ENCODE data around the gene OSMR. TPM values are rescaled to one million over a fixed set of nuclear protein-coding genes. Genes with fewer than 3 reads are reported as not detected.
"Not testable (repeated sequence)": the region's sequence is repeated elsewhere in the genome, so short reads cannot be mapped to it uniquely, and the experiment has no call there.

The OSMR gene
- total RNA-seq, 4 donors from 2014 or later: 33.2 to 69.7 (median 43.9) TPM

- TF ChIP-seq, protein P1, sequence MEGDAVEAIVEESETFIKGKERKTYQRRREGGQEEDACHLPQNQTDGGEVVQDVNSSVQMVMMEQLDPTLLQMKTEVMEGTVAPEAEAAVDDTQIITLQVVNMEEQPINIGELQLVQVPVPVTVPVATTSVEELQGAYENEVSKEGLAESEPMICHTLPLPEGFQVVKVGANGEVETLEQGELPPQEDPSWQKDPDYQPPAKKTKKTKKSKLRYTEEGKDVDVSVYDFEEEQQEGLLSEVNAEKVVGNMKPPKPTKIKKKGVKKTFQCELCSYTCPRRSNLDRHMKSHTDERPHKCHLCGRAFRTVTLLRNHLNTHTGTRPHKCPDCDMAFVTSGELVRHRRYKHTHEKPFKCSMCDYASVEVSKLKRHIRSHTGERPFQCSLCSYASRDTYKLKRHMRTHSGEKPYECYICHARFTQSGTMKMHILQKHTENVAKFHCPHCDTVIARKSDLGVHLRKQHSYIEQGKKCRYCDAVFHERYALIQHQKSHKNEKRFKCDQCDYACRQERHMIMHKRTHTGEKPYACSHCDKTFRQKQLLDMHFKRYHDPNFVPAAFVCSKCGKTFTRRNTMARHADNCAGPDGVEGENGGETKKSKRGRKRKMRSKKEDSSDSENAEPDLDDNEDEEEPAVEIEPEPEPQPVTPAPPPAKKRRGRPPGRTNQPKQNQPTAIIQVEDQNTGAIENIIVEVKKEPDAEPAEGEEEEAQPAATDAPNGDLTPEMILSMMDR (IDR thresholded peaks at IDR 0.05): no peak
- TF ChIP-seq POLR2A (IDR thresholded peaks at IDR 0.05; ENCODE audit: low read depth) (no peak), EP300 (IDR thresholded peaks at IDR 0.05) (no peak), POLR2AphosphoS5 (IDR thresholded peaks at IDR 0.05) (no peak)
- WGBS: 93% methylated on average over 3 of the region's 3 CpGs
- intact Hi-C loops (cut with DNase I): no loop called here
Observed at GRCh38 chr5:38858839-38859238, 13.0 kb downstream of the OSMR start.

DNA sequence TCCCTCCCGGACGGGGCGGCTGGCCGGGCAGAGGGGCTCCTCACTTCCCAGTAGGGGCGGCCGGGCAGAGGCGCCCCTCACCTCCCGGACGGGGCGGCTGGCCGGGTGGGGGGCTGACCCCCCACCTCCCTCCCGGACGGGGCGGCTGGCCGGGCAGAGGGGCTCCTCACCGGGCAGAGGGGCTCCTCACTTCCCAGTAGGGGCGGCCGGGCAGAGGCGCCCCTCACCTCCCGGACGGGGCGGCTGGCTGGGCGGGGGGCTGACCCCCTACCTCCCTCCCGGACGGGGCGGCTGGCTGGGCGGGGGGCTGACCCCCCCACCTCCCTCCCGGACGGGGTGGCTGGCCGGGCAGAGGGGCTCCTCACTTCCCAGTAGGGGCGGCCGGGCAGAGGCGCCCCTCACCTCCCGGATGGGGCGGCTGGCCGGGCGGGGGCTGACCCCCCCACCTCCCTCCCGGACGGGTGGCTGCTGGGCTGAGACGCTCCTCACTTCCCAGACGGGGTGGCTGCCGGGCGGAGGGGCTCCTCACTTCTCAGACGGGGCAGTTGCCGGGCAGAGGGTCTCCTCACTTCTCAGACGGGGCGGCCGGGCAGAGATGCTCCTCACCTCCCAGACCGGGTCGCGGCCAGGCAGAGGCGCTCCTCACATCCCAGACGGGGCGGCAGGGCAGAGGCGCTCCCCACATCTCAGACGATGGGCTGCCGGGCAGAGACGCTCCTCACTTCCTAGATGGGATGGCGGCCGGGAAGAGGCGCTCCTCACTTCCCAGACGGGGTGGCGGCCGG, 16.4 kb downstream of the OSMR start:
- intact Hi-C loops (cut with DNase I); H3K4me3 ChIP-seq; H3K27ac ChIP-seq (replicated peaks in 1 of 4); H3K27me3 ChIP-seq; H3K36me3 ChIP-seq; DNase-seq (ENCODE audit: extremely low spot score): not testable (repeated sequence)
- H3K9me3 ChIP-seq: peaks cover 0 to 13% (median 6%) of the 10 kb centered on the region in 4 donors
- H3K4me1 ChIP-seq: peaks cover 0 to 18% (median 17%) of the 10 kb centered on the region in 4 donors
- WGBS: 87% methylated on average over 13 of the region's 64 CpGs

More at GRCh38 chr5:38858839-38859238, 13.0 kb downstream of the OSMR start:
- H3K9me3 ChIP-seq: peaks cover 0 to 2% (median under 1%) of the 10 kb centered on the region in 4 donors
- no peak overlapping the region for H3K4me3 ChIP-seq
- no peaks in the 10 kb centered on the region for H3K36me3 ChIP-seq
- H3K27ac ChIP-seq (replicated peaks in 1 of 4): no peak overlapping the region
- no peak for DNase-seq (ENCODE audit: extremely low spot score)
- no peaks in the 10 kb centered on the region for H3K27me3 ChIP-seq
- peaks cover 0 to 11% (median 5%) of the 10 kb centered on the region in 4 donors for H3K4me1 ChIP-seq

- H3K36me3 ChIP-seq: peaks cover 0 to 25% (median 5%) of the 10 kb centered on the region in 4 donors
- DNase-seq (ENCODE audit: extremely low spot score): no peak
- intact Hi-C loops (cut with DNase I): no loop called here
- peaks cover 5 to 38% (median 35%) of the 10 kb centered on the region in 4 donors for H3K4me1 ChIP-seq
- no peak overlapping the region for H3K27ac ChIP-seq (replicated peaks in 1 of 4)
- peaks cover 0 to 13% (median 6%) of the 10 kb centered on the region in 4 donors for H3K9me3 ChIP-seq
- H3K27me3 ChIP-seq: no peaks in the 10 kb centered on the region
- WGBS: 63% methylated on average over 1 of the region's 4 CpGs
- no peak overlapping the region for H3K4me3 ChIP-seq
- no peak for TF ChIP-seq EP300 (IDR thresholded peaks at IDR 0.05)
- no peak for TF ChIP-seq POLR2A (IDR thresholded peaks at IDR 0.05; ENCODE audit: low read depth)
- TF ChIP-seq, protein P1 (IDR thresholded peaks at IDR 0.05): no peak
- no peak for TF ChIP-seq POLR2AphosphoS5 (IDR thresholded peaks at IDR 0.05)
Observed at GRCh38 chr5:38866362-38867031, 20.7 kb downstream of the OSMR start.

DNA sequence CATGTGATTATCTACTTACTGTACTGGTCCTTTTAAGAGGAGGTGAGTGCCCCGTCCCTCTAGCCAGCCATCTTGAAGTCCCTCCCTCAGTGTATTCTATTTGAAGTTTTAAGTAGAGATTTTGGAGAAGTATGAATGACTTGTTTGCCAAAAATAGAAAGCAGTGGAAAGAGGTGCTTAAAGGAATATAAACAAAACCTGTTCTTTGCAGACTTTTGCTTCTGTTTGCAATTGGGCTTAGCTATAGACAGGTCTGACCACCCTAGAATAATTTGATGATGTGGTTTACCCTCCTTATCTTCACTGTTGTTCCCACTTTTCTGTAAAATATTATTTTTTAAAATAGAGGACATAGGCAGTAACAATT, 21.2 kb downstream of the OSMR start:
- no peak for DNase-seq (ENCODE audit: extremely low spot score)
- intact Hi-C loops (cut with DNase I): no loop called here
- Histone ChIP-seq H3K36me3 (peaks cover 0 to 25% (median 5%) of the 10 kb centered on the region in 4 donors), H3K27ac (replicated peaks in 1 of 4) (no peak overlapping the region), H3K4me1 (peaks cover 7 to 44% (median 39%) of the 10 kb centered on the region in 4 donors), H3K9me3 (peaks cover 0 to 13% (median 6%) of the 10 kb centered on the region in 4 donors), H3K27me3 (no peaks in the 10 kb centered on the region), H3K4me3 (no peak overlapping the region)
- TF ChIP-seq EP300 (IDR thresholded peaks at IDR 0.05) (no peak), POLR2AphosphoS5 (IDR thresholded peaks at IDR 0.05) (no peak), POLR2A (IDR thresholded peaks at IDR 0.05; ENCODE audit: low read depth) (no peak)
- TF ChIP-seq, protein P1 (IDR thresholded peaks at IDR 0.05): no peak
- 45% methylated on average over 1 of the region's 1 CpG for WGBS

- DNase-seq (ENCODE audit: extremely low spot score): no peak
- TF ChIP-seq EP300 (IDR thresholded peaks at IDR 0.05): no peak
- TF ChIP-seq POLR2AphosphoS5 (IDR thresholded peaks at IDR 0.05): no peak
Observed at GRCh38 chr5:38867416-38867815, 21.6 kb downstream of the OSMR start.

More at GRCh38 chr5:38867416-38867815, 21.6 kb downstream of the OSMR start:
- Histone ChIP-seq H3K4me3 (no peak overlapping the region), H3K27me3 (no peaks in the 10 kb centered on the region), H3K9me3 (peaks cover 0 to 13% (median 6%) of the 10 kb centered on the region in 4 donors), H3K27ac (replicated peaks in 1 of 4) (no peak overlapping the region), H3K36me3 (peaks cover 0 to 25% (median 5%) of the 10 kb centered on the region in 4 donors), H3K4me1 (peaks cover 8 to 48% (median 43%) of the 10 kb centered on the region in 4 donors)
- intact Hi-C loops (cut with DNase I): no loop called here
- WGBS: 80% methylated on average over 5 of the region's 5 CpGs
